Calu3 (cell line): ENCODE data around the gene GRK4. TPM values are rescaled to one million over a fixed set of nuclear protein-coding genes. Genes with fewer than 3 reads are reported as not detected.

Source experiments
- BruUV-seq: library from RNA; stranded (reverse); fragments of 400-500 nt; replicated peaks from 2 replicates; lab custom pipeline; 2021; lab: Mats Ljungman, UMichigan
- CTCF ChIA-PET: fragments of 300-600 bp; sonication (Branson Sonifier 250); formaldehyde crosslinking; loops from one replicate; lab custom pipeline; 2022; ENCODE audit warnings: antibody characterized with exemption; lab: Charles Lee
- DNase-seq: peaks from one replicate; pipeline ENCODE4 v3.0.0; 2022
- H3K27ac Mint-ChIP-seq: one replicate; pipeline ENCODE4 v1.8.0; 2022; ENCODE audit warnings: mixed read lengths; ENCODE audit not compliant: unreplicated experiment
- H3K27me3 Mint-ChIP-seq: one replicate; pipeline ENCODE4 v1.8.0; 2022; ENCODE audit warnings: mixed read lengths; ENCODE audit not compliant: unreplicated experiment
- H3K36me3 Mint-ChIP-seq: one replicate; pipeline ENCODE4 v1.8.0; 2022; ENCODE audit warnings: mild to moderate bottlenecking, moderate library complexity, mixed read lengths; ENCODE audit not compliant: insufficient read depth, unreplicated experiment
- H3K4me1 Mint-ChIP-seq: one replicate; pipeline ENCODE4 v1.8.0; 2022; ENCODE audit warnings: mild to moderate bottlenecking, low read depth, mixed read lengths; ENCODE audit not compliant: unreplicated experiment
- H3K4me3 Mint-ChIP-seq: one replicate; pipeline ENCODE4 v1.8.0; 2022; ENCODE audit warnings: mild to moderate bottlenecking, low read depth, moderate library complexity, mixed read lengths; ENCODE audit not compliant: unreplicated experiment
- H3K9me3 Mint-ChIP-seq: one replicate; pipeline ENCODE4 v1.8.0; 2022; ENCODE audit warnings: low read depth, mixed read lengths; ENCODE audit not compliant: unreplicated experiment
- CTCF ChIP-seq: fragments of 200-600 bp; IDR thresholded peaks from one replicate; pipeline ENCODE4 v1.8.0; 2022; ENCODE audit warnings: antibody characterized with exemption; ENCODE audit not compliant: unreplicated experiment
- intact Hi-C: fragments of 100-400 bp; cut with micrococcal nuclease; formaldehyde crosslinking; loops from one replicate; pipeline ENCODE4 v1.10.0; 2022; ENCODE audit not compliant: unreplicated experiment
- total RNA-seq: library from RNA; stranded (reverse); gene quantifications from 2 replicates; pipeline ENCODE4 v1.2.3, GENCODE V29; 2022

The GRK4 gene
- total RNA-seq, 1 experiment from 2014 or later = 0.80 TPM

- H3K4me1 Mint-ChIP-seq = no peaks in the 10 kb centered on the region
- no peak overlapping the region for H3K4me3 Mint-ChIP-seq
Measured at GRCh38 chr4:2950221-2950989, 13.0 kb upstream of the GRK4 start.

GRCh38 chr4:2953496-2953895 lies 9.9 kb upstream of the GRK4 start:
- H3K4me1 Mint-ChIP-seq = no peaks in the 10 kb centered on the region
- intact Hi-C loops = no loop called here
- no peak for DNase-seq
- peaks cover 28% of the 10 kb centered on the region for H3K36me3 Mint-ChIP-seq
- no peaks in the 10 kb centered on the region for H3K27me3 Mint-ChIP-seq
- CTCF ChIA-PET = no interaction called here
- H3K4me3 Mint-ChIP-seq = no peak overlapping the region
- no TSS peak for BruUV-seq
- no peaks in the 10 kb centered on the region for H3K9me3 Mint-ChIP-seq
- no peak overlapping the region for H3K27ac Mint-ChIP-seq
- no peak for TF ChIP-seq CTCF

More at GRCh38 chr4:2950221-2950989, 13.0 kb upstream of the GRK4 start:
- no peak for TF ChIP-seq CTCF
- Mint-ChIP-seq H3K9me3 (no peaks in the 10 kb centered on the region), H3K27ac (no peak overlapping the region), H3K27me3 (no peaks in the 10 kb centered on the region), H3K36me3 (peaks cover 43% of the 10 kb centered on the region)
- DNase-seq = no peak
- no TSS peak for BruUV-seq
- CTCF ChIA-PET = no interaction called here
- intact Hi-C loops = no loop called here

GRCh38 chr4:2954358-2955185 lies 8.8 kb upstream of the GRK4 start:
- CTCF ChIA-PET = interaction anchor here (0.5 kb wide), 1 partner anchor 107 kb away, joined by 6 read pairs; no protein-coding TSS in a partner anchor
- intact Hi-C loops = no loop called here

More at GRCh38 chr4:2954358-2955185, 8.8 kb upstream of the GRK4 start:
- Mint-ChIP-seq H3K36me3 (peaks cover 20% of the 10 kb centered on the region), H3K4me1 (no peaks in the 10 kb centered on the region), H3K27me3 (no peaks in the 10 kb centered on the region), H3K4me3 (no peak overlapping the region), H3K27ac (no peak overlapping the region), H3K9me3 (no peaks in the 10 kb centered on the region)
- DNase-seq = no peak
- TF ChIP-seq CTCF = peak; percentile 36
- BruUV-seq = no TSS peak
